Activated CD4-positive, alpha-beta T cell treated with anti-CD3 and anti-CD28 coated beads for 48 hours (primary cell): Measurements from ENCODE around the gene UGT1A5.

Experiments
- DNase-seq: peaks from one replicate; pipeline ENCODE4 v3.0.0-alpha.2; 2020

Gene UGT1A5

DNA sequence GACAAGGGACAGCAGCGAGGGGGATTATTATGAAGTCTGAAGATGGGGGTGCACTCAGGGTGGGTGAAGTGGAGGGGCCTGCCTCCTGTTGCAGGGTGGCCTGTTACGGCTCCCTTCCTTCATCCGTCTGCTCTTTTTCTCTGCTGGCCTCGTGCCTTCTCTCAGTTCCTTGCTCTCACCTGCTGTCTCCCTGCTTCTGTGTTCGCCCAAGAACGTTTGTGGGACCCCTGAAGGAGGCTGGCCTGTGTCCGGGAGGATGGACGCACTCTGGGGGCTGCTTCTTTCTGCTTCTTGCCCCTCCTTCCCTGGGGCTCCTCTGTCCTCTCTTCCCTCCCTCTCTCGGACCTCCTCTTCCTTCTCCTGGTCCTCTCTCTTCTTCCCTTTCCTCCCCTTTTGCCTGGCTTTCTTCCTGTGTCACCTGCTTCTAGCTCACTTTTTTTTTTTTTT is 79.2 kb downstream of the UGT1A5 start:
- DNase-seq: no peak

DNA sequence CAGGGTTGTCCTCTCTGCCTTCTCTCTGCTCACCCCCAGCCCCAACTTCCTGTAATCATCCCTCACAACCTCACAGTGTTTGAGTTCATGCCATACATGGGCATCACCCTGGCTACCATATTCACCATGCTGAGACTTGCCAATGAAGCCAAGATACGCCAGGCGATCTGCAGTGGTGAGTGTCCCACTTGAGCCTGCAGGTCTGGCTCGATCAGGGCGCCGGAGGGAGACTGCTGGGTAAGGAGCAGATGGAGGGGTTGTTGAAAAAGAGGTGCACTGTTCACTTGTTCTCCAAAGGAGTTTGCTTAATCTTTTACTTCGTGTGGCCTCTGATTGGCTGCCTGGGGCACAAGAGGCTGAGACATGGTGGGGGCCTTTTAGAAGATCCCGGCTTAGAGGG is 80.0 kb downstream of the UGT1A5 start:
- DNase-seq: no peak

DNA sequence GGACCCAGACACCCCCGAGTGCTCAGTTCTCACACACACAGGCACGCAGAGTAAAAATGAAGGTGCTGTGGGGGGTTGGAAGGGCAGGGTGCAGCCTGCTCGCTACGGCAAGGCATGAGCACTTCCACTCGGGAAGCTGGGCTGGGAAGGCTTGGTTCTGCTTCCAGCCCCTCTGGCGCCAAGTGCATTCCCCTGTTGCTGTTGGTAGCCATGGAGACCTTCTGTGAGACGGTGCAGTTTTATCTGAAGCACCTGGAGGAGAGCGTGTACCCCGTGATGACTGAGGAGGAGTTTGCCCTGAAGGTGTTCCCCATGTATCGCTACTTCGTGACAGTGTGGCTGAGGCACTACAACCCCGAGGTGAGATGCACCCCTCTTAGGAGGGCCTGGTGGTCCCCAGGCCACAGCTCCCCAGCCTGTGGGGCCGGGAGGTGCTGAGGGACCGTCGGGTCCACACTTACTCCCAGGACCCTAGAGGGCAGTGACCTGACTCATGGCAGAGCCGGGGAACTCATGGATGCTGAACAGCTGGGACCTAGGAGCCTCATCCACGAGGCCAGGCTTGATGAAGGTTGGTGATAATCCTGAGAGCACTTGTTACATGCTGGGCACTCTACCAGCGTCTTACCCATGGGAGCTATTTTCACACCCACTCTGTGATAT is 80.9 kb downstream of the UGT1A5 start:
- no peak for DNase-seq

DNA sequence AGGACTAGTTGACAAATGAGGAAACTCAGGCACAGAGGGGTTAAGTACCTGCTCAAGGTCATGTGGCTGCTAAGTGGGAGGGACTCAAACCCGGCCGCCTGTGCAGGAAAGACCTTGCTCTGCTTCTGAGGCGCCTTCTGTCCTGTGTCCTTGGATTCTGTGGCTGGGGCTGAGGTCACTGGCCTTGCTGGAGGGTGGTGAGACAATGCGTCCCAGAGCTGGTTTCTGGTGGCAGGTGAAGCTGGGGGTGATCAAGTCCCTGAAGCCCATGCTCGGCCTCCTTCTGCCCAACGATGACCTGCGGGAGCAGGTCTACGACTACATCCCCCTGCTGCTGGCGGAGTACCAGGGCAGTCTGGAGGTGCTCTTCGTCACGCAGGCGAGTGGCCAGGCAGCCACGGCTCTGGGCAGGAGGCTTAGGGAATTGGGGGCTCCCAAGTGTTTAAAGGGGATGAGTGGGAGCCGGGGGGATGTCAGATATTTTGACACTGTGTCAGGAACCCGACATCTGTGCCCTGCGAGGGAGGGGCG is 81.5 kb downstream of the UGT1A5 start:
- DNase-seq: no peak

DNA sequence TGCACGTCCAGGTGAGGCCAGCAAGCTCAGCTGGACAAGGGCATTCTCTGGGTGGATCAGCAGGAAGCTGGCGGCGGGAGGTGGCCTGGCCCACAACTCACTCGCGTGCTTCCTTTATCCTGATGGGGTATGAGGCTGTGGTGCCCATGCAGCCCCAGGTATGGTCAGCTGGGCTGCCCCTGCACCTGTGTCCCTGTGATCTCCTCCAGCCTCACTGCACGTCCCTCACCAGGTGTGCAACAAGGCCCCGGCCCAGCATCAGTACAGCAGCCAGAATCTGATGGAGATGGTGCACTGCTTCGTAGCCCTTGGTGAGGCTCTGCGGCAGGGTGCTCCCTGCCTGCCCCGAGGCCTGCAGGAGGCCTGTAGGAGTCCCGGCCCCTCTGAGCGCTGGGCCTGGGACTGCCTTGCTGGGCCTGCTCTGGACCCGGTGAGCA is 83.0 kb downstream of the UGT1A5 start:
- DNase-seq: no peak

DNA sequence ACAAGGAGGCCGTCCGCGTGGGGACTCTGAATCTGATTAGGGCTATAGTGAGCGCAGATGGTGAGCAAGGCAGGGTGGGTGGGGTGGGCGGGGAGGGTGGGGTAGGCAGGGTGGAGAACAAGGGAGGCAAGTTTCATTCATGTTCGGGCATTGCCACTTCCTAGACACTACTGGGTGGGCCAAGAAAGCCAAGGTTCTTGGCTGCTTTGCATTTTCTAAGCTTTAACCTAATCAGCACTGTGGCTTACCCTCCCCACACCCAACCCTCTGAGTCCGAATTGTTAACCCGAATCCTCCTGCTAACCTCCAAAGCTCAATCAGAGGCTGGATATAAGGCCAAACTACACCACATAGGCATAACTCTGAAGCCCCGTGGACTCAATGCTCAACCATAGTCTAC is 83.5 kb downstream of the UGT1A5 start:
- DNase-seq: no peak

DNA sequence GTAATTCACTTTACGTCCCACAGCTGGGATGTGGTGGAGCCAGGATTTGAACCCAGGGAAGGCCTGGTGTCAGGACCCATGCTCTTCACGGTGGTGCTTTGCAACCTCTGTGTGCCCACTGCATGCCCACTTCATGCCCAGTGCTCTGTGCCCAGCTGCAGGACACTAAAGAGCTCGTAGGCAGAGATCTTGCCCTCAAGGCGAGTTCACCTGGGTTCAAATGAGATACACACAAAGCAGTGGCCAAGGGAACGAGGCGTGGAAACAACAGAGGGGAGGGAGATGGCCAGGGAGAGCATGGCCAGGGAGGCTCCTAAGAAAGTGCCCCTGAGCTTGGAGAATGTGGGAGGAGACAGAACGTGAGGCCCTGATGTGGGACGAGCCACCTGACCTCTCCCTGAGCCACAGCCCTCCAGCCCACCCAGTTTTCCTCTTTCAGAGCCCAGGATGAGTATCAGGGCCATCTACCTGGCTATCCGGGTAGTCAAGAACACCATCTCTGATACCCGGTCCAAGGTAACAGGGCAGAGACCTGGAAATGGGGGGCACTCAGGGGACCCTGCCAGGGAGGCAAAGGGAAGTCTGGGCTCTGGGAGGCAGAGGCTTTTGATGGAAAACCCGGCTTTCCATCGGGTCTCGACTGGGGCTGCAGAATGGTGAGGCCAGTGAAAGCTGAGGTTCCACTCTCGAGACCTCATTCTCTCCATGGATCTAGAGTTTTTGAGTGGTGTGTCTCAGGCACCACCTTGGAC is 85.8 kb downstream of the UGT1A5 start:
- DNase-seq: no peak

DNA sequence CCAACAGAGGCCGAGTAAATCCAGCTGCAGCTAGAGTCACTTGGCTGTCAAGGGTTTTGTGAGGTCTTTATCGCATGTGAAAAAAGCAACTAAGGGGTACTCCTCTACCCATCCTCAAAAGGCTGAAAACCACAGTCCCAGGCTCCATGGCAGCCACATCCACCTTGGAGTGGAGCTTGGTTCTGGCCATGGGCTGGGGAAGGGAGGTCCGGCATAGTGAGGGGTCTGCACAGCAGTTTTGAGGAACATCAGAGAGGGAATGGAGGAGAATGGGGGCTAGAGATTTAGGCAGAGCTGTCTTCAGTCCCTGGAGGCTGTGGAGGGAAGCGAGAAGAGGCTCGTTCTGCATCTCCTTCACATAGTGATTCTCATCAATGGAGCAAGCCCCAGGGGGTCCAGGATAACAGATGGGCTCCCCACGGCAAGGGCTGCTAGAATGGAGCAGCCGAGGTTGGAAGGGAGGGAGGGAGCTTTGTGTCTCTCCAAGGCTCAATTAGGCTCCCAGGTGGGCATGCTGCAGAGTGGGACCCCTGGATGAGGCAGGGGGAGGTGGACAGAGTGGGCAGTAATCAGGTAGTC is 86.5 kb downstream of the UGT1A5 start:
- no peak for DNase-seq

DNA sequence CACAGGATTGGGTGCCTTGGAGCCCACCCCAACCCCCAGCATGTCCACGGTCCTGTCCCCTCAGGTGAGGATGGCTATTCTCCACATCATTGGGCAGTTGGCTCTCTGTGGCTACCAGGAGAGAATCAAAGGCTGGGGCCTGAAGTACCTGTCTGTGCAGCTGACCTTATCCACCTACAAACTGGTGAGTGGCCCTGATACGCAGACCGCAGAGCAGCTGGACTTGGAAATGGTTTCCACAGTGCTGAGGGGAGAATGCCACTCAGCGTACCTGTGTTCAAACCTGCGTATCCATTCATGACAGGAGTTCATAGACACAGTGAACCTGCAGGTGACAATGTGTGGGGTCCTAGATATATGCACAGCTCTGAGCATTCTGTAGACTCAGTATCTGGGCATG is 87.0 kb downstream of the UGT1A5 start:
- no peak for DNase-seq

DNA sequence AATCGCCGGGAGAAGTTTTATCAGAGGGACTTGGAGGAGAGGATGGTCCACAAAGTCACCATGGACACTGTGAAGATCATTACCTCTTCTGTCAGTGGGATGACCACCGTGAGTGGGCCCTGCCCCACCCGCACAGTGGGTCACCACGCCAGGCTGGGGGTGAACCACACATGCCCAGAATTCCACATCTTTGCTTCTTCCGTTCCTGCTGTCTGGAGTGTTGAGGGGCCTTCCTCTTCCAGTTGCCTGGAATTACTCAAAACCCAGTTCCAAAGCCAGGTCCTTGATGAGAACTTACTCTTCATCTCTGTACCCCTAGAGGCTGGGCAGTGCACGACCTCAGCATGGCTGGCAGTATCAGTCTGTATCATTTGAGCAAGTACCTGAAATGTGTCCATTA is 87.5 kb downstream of the UGT1A5 start:
- DNase-seq: no peak

DNA sequence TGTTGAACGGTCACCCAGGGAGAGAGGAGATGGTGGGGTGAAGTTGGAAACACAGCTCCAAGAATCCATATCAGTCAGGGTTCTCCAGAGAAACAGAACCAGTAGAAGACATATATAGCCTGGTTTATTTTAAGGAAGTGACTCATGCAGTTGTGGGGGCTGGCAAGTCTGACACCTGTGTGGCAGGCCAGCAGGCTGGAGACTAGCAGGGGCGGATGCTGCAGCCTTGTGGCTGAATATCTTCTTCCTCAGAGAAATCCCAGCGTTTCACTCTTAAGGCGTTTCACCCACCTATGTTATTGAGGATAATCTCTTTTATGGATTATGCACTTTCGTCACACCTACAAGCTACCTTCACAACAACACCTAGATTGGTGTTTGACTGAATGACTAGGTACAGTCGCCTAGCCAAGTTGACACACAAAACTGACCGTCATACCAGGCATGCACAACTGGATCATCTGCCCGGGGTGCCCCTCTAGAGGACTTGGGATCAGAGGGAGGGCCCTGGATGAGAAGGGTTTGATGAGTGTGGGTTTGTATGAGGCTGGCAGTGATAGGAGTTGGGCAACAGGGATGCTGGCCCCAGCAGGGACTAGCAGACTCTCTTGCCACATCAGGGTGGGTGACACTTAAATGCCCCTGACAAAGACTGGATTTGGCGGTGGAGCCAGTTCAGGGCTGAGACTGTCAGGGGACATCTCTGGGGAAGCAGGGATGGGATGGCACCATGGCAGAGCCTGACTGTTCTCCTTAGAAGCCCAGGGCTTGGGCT is 88.8 kb downstream of the UGT1A5 start:
- peak; percentile 25 for DNase-seq

DNA sequence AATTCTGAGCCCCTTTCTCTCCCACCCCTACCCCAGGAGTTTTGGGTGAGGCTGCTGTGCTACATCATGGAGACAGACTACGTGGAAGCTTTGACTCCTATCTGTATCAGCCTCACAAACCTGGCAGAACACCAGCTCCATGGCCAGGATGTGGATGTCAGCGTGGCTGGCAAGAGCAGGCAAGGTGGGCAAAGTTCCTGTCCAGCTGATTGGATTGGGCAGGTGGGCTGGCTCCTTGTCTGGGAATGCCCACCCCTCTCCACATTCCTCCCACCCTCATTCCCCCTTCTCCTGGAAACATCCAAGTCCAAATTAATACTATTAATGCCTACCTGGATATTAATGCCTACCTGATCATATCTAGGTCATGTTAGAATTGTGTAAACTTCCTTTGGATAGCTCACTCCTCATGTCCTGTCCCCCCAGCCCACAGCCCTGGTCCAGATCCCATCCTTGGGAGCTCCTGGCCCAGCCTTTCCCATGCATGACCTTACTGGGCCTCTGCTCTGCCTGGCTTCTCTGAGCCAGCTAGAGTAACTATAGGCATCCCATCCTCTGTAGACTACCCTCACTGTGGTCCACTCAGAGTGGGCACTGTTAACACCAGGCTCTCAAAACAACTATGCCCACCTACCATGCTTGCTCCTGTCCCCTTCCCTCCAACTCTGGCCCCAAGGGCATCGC is 89.6 kb downstream of the UGT1A5 start:
- DNase-seq: no peak

DNA sequence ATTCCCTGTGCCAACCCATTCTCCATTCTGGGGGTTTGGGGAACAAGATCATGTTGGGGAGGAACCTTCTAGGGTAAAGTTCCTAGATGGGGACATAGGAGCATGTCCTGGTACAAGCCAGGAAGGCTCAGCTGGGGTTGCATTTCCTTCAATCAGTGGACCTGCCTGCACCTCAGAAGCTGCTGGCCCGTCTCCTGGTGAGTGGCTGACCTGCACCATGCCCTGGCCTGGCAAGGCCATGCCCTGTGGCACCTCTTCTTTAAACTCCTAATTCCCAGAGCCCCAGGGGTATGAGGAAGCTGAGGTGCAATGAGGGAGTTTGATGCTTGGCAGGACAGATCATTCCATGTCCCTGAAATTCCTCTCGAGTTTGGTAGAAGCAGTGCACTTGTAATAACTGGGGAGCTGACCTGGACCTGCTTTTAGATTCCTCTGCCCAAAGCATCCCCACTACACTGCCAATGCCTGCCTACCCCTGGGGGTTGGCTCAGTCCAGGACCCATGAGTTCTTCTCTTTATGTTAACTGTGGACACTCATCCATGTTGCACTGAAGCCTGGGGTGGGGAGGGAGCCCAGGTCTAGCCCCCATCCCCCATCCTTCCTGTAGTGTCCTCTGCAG is 90.7 kb downstream of the UGT1A5 start:
- no peak for DNase-seq

DNA sequence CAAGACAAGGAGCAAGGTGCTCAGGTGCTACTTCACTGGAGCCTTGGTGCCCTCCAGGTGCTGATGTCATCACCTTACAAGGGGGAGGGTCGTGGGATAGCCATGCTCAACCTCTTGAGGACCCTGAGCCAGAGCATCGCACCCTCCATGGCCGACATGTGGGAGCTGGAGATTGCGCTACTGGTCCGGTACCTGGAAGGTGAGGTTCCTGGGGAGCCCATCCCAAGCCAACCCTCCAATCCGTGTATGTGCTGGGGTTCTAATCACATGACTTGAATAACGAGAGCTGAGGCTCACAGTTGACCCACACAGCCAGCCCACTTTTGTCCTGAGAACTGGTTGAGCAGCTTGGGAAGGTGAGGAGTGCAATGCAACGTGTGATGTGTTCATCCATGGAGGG is 91.3 kb downstream of the UGT1A5 start:
- no peak for DNase-seq

DNA sequence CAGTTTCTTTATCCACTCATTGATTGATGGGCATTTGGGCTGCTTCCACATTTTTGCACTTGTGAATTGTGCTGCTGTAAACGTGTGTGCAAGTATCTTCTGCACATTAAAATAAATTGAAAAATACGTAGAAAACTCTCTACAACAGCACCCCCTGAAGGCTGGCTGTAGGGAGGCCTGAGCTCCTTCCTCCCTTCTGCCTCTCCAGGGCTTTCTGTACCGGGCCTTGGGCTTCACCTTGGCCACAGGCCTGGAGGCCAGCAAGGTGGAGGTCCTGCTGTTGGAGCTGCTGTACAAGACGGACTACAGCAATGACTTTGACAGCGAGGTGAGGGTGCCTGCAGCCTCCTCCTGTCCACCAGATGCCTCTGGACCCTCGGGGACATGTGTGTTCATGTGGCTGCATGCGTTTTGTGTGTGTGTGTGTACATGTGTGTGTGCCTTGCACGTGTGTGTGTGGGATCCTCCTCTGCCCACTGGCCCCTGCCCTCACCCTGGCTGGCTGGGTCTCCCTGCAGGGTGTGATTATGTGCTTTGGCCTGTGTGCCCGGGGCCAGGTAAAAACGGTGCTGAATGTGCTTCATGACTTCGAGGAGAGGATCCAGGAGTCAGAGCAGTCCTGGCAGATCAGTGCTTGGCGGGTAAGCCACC is 94.6 kb downstream of the UGT1A5 start:
- no peak for DNase-seq

DNA sequence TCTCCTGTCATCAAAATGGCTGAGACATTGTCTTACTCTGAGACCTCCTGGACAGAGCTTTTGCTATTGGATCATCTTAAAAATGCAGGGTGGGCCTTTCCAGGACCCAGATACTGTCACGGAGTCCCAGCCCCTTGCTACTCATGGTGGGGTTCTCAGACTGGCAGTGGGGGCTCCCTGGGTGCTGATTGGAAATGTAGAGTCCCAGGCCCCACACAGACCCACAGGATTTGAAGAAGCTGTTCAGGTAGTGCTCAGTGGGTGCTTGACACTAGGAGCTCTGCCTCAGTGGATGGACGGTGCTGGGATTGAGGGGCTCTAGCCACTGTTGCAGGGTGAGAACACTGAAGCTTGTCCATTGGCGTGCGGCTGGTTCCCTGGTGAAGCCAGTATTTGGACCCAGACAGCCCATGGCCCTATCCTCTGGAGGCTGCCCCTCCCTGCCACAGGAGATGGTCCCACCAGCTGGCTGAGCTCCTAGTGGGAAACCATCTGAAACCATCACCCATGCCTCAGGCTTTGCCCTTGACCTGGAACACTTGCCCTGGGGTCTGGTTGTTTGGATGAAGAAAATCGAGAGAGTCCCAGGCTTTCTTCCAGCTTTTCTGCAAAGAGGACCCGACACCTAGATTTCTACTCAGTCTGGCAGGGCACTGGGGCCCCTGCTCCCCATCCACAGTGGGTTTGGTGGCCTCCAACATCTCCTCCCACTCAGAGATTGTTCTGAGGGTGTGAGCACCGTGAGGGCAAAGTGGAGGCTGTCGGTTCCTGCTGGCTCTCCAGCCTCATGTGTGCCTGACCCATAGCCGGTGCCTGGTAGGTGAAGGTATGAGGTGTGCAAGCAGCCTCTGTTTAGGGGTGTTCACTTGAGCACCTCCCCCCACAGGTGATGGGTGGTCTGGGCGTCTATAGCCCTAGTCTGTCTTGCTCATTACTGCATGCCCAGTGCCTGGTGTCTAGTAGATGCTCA is 95.5 kb downstream of the UGT1A5 start:
- no peak for DNase-seq

DNA sequence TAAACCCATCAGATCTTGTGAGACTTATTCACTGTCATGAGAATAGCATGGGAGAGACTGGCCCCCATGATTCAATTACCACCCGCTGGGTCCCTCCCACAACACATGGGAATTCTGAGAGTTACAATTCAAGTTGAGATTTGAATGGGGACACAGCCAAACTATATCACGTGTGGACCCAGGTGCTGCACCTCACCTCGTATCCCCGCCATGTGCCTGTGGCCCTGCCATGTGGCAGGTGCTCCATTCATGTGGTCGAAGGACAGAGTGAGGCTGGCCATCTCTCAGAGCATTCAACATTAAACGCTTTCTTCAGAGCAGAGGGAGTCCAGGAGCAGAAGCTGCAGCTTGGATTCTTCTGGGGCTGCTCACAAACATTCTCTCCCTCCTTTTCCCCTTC is 97.7 kb downstream of the UGT1A5 start:
- DNase-seq: no peak

DNA sequence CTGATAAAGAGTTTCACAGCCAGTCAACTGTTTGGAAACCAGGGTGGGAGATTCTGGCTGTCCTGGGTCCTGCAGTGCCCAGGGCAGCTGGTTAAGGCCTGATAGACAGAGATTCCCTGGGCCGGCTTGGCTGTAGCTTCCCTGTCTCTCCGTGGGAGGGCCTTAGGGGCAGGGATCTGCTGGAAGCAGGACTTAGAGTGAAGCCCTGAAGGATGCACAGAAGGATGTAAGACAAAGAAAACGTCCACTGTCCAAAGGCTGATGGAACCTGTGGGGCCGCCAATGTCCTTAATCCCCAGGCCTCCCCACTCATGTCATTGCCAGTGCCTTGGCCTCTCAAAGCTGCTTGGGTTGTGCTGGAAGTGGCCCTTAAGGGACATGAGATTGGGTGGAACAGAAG is 98.4 kb downstream of the UGT1A5 start:
- DNase-seq: no peak

DNA sequence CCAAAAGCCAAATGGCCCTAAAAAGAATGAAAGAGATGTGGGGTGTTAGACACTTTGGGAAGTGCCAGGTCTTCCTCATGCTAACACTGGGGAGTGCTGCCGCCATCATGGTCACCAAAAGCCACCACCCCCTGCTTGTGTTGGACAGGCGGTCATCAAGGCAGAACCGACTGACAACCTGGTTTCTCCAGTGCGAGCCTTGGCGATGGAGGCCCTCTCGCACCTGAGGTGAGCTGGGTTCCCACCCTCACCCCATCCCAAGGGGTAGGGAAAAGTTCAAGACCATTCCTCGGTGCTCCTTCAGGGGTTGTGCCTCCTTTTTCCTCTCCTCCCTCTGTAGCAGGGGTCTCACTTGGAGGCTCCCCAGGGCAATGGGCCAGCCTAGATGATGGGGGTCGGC is 99.0 kb downstream of the UGT1A5 start:
- no peak for DNase-seq
